Stimulated activated CD8-positive, alpha-beta memory T cell treated with anti-CD3 and anti-CD28 coated beads, Interleukin-15, amount 100 ng/mL, for 24 hours (primary cell): ENCODE data around the gene LRP1B.

ENCODE experiments used
- DNase-seq: peaks from one replicate; pipeline ENCODE4 v3.0.0-alpha.2; 2020; ENCODE audit warnings: low read depth

The LRP1B gene

GRCh38 chr2:142040556-142040955 is 90.3 kb downstream of the LRP1B start:
- no peak for DNase-seq

DNA sequence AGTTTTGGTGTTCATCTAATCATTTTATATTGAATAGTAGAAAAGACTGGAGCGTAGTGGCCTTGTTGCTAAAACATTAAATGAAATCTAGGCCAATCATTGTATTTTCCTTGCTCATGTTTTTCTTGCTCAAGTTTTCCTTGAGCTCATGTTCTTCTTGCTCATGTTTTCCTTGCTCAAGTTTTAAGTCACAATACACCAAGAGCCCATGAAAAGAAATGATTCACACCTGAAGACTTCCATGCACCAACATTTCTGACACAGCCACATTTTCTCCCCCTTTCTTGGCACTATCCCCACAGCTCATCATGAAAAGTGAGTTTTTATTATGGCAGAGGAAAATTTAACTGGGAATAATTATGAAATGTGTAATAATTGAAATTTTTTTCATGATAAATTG is 92.0 kb downstream of the LRP1B start:
- DNase-seq: no peak

GRCh38 chr2:142037744-142038143 is 93.1 kb downstream of the LRP1B start:
- no peak for DNase-seq

DNA sequence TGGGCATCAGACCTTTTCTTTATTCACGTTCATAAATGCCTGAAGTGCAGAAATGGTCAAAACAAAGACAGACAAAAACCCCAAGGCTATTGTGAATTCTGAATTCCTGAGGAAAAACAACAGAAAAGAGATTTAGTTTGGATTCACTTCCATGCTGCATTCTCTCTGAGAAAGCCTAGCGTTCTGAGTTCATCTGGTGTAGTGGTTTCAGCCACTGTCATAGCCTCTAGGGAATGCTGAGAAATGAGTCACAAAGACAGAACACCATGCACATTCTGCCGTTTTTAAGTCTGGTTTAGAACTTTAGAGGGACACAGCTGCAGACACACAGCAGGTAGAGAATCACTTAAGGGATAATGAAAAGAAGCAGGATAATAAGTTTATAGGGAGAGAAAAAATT is 93.8 kb downstream of the LRP1B start:
- no peak for DNase-seq

DNA sequence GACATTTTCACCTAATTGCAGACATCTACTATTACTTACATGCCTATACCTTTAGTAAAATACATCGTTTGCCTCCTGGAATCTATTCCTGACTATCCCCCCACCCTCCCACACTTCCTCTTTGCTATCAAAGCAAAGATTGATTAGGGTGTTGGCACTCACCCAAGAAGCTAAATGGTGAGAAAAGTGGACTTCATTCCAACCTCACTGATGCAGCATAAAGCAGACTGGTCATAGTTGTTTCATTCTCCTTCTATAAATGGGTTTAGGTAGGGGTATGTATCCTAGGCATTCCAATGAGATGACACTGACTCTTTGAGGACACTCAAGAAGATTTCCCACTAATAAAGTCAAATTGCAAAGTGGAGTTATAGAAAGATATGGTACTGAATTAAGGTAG is 97.4 kb downstream of the LRP1B start:
- no peak for DNase-seq

- DNase-seq: no peak
Measured at GRCh38 chr2:142031656-142032055, 99.2 kb downstream of the LRP1B start.

DNA sequence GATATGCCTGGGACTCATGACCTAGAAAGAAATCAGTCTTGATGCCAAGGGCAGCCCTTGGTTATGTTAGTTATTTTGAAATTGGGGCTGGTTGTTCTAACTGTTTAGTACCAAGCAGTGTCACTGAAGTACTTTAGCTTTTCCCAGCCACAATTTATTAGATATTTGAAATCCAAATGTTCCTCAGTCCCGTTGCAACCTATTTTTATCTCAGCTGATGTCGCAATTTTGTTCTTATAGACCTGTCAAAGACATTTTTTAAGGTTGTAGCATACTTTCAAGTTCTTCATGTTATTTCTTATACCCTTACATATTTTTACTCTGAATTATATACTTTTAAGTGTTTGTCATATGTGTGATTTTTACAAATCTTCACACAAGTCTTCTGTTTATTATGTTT is 100.1 kb downstream of the LRP1B start:
- no peak for DNase-seq

- DNase-seq: no peak
Measured at GRCh38 chr2:142029974-142030373, 100.8 kb downstream of the LRP1B start.

DNA sequence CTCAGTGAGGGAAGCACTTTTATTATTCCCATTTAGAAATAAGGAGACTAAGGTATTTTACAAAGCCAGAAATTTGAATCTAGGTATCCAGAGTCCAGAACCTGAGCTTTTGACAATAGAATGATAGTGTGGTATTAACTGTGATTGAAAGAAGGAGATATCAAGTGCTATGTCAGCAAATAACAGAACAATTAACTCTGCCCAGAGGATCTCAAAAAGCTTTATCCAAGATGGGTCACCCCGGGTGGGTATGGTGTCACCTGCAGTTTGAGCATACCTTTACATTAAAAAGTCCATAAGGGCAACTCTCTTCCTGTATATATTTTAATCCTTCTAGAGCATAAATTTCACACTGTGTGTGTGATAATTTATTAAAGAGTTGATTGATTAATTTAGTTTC is 105.4 kb downstream of the LRP1B start:
- DNase-seq: no peak

- no peak for DNase-seq
Measured at GRCh38 chr2:142020368-142020767, 110.4 kb downstream of the LRP1B start.

DNA sequence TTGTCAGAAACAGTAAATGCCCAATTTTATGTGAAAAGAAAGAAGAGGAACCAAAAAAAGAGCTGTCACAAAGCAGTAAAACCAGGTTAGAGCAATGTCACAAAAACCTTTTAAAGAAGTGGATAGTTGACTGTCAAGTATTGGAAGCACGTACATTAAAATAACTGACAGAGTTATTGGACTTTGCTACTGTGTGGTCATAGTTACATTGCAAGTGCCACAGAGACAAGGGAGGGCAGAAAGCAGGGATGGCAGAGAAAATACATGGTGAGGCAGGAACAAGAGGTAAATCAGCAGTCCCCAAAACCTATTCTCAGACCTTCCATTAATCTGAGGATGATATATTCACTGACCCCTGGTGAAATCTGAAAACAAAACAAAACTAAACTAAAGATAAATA is 116.3 kb downstream of the LRP1B start:
- DNase-seq: no peak

- no peak for DNase-seq
Measured at GRCh38 chr2:142012797-142013196, 118.0 kb downstream of the LRP1B start.

DNA sequence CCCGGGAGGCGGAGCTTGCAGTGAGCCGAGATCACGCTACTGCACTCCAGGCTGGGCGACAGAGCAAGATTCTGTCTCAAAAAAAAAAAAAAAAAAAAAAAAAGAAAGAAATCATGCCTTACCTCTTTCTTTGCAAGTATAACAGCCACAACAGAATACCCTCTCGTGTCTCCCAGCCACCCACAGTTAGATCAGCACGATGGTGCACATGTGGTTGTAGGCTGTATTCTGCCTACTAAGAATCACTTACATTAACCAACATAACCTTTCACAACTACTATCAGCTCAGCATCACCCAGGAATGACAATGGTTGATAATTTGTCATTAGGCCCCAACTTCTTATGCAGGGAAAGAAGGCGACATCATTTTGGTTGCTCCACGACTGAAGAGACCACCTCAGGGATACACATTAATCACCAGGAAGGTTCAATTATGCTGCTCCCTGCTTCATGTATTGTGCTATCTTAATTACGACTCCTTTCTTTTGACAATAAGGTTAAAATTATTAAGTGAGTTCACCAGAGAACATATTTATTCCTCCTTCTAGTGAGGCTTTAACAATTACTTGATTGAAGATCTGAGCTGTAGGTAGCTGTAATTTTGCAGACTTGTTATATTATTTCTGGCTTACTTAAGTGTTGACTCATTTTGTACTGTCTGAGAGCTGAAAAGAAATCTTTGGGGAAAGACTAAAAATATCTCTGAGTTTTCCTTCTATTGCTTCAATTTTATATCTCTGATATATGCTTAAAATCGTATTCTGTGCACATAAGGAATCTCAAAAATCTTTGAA is 120.1 kb downstream of the LRP1B start:
- DNase-seq: no peak

DNA sequence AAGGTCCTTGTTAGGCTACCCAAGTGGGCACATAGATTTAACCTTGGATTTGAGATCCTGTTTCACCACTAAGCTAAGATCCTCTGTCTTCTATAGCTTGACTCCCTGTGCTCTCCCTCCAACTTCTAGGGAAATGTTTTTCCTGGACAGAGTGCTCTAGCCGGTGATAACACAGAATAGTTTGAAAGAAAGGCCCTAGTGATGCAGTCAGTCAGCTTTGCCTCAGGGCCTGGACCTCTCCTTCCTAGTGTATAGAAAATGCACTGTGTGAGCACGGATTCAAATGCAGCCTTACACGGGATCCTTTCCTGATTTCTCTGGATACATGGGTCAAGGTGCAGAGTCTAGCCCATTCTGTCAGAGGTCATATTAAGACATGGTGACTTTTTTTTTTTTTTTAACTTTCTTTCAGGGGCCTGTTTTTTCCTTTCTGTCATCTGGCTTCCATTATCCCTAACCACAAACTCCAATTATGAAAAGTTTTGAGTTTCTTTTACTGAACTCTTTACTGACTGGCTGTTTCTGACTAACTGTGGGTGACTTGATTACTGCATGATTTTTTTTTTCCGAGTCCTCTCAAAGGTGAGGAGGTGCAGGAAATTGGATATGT is 122.6 kb downstream of the LRP1B start:
- no peak for DNase-seq

DNA sequence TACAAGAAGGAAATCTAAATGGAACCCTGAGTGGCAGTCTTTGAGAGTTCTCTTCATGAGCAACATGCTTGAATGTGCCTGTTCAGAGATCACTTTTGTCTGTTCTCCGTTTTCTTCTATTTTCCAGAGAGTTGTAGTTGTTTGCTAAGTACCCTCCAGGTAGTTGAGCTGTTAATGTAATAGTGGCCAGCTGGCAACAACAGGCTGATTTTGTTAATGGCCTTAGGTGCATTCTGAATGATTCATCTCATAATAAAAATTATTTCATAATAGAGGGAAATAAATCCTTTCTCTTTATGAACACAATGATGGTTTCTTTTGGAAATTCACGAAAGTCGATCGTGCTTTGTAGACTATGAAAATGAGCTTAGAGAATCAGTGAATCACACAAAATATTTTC is 136.8 kb downstream of the LRP1B start:
- no peak for DNase-seq

DNA sequence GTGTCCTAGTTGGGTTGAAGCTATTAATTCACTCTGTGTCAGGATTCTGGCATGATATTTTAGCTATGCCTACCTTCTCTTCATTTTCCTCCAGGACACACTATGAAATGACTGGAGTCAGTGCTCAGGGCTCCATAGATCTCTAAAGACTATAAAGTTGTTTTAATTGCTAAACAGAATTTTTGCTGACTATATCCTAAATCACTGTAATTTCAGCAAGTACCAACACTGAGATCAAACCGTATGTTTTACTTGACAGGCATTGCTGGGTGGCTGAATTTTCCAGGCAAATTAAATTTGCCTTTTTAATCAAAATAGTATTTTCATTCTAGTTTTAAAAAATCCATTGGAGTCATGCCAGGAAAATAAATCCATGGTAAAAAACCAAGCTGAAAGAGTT is 138.1 kb downstream of the LRP1B start:
- no peak for DNase-seq

- DNase-seq: no peak
Measured at GRCh38 chr2:141968433-141968832, 162.4 kb downstream of the LRP1B start.

- DNase-seq: no peak
Measured at GRCh38 chr2:141967980-141968379, 162.8 kb downstream of the LRP1B start.

- no peak for DNase-seq
Measured at GRCh38 chr2:141967503-141967902, 163.3 kb downstream of the LRP1B start.

DNA sequence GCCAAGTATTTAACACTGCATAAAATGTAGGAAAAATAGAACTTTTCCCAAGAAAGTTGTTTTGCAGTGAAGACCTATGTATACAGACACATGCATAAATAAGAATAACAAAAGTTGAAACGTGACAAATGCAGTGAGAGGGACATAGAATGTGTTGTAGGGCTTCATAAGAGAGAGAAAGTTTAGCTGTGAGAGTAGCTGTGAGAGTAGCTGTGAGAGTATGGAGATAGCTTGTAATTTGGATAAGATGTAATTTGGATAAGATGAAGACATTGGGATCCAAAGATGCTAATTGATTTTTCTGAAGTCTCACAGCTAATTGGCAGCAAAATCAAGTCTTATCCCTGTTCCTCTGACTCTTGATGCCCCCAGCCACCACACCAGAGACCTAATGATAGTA is 170.9 kb downstream of the LRP1B start:
- no peak for DNase-seq

- DNase-seq: no peak
Measured at GRCh38 chr2:141959016-141959415, 171.8 kb downstream of the LRP1B start.

DNA sequence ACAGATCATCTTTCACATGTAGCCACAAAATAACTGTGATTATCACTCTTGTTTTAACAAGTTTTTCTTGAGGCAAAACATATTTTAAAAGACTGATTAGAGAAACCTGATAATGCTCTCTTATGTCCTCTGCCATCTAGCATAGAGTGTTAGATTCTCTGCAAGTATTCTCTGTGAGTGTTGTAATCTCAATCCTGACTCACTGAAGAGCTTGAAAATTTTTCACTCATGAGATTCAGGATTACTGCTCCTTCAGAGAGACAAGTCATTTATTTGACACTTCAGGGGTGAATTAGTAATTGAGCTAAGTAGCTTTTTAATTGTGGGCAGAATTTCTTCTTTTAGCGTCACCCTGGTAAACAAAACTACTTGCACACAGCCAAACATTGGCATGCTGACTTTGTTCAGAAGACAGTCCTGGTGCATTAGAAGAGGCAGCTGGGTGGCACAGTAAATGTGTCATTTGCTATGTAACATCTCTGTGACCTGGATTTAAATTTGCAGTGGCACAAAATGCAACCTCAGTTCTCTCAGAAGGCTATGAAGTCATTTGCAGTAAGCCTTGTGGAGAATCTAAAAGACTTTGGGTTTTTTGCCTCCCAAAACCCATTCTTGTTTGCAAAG is 172.9 kb downstream of the LRP1B start:
- DNase-seq: no peak

GRCh38 chr2:141957321-141957720 is 173.5 kb downstream of the LRP1B start:
- DNase-seq: no peak
